Esophagus muscularis mucosa (tissue), 3 donors: Measurements from ENCODE around the gene PDS5B.

Experiments
- CTCF ChIP-seq, 3 experiments: fragments of 200-600 bp in 2 of 3; fragments of 450-650 bp in 1 of 3; sonication (generic) in 2 of 3; IDR thresholded peaks; one replicate each; pipeline ENCODE4 v1.5.1; 2017 to 2019; ENCODE audit warnings: antibody characterized with exemption in 3 of 3, mild to moderate bottlenecking in 2 of 3, moderate library complexity in 1 of 3
- POLR2A ChIP-seq: fragments of 450-650 bp; IDR thresholded peaks from one replicate; pipeline ENCODE4 v1.6.1; 2017; ENCODE audit warnings: antibody characterized with exemption, moderate library complexity, mild to moderate bottlenecking, low read depth

GRCh38 chr13:32754179-32754578, 167.9 kb downstream of the PDS5B start:
- TF ChIP-seq POLR2A: no peak
- TF ChIP-seq CTCF (IDR thresholded peaks at IDR 0.05): no peak
